Right atrium auricular region (tissue), 2 donors: ENCODE results near the gene PCYOX1L. TPM values are rescaled to one million over a fixed set of nuclear protein-coding genes. Genes with fewer than 3 reads are reported as not detected.

Source experiments
- DNase-seq: peaks from one replicate; pipeline ENCODE4 v3.0.0-alpha.2; 2019; ENCODE audit warnings: low spot score
- H3K27ac ChIP-seq, 2 donors: fragments of 200-600 bp; sonication (generic); 1 replicate in 1 of 2; 2 replicates in 1 of 2; pipeline ENCODE4 v1.5.1; 2016 to 2019
- H3K27me3 ChIP-seq, 2 donors: fragments of 200-600 bp; sonication (generic); one replicate each; pipeline versions ENCODE4 v1.5.1 to v1.6.0; 2017 to 2019
- H3K36me3 ChIP-seq: fragments of 200-600 bp; sonication (generic); one replicate; pipeline ENCODE4 v1.5.1; 2016
- H3K4me1 ChIP-seq, 2 donors: fragments of 200-600 bp; sonication (generic); one replicate each; pipeline versions ENCODE4 v1.5.1 to v1.6.0; 2017 to 2019
- H3K4me3 ChIP-seq, 2 donors: fragments of 200-600 bp; sonication (generic); 1 replicate in 1 of 2; 2 replicates in 1 of 2; pipeline ENCODE4 v1.5.1; 2017 to 2019; ENCODE audit warnings: mild to moderate bottlenecking in 1 of 2, moderate library complexity in 1 of 2
- H3K9me3 ChIP-seq, 2 donors: fragments of 200-600 bp; sonication (generic); one replicate each; pipeline ENCODE4 v1.5.1; 2019
- CTCF ChIP-seq, 2 donors: fragments of 200-600 bp; sonication (generic); IDR thresholded peaks; one replicate each; pipeline ENCODE4 v1.5.1; 2019; ENCODE audit warnings: antibody characterized with exemption in 2 of 2
- total RNA-seq, 2 donors: library from RNA; depleted of rRNA; stranded (reverse); fragments of >200 nt; gene quantifications; one replicate each; pipeline ENCODE4 v1.1.0, GENCODE V29; 2016

The PCYOX1L gene
- total RNA-seq, 2 donors from 2014 or later = 4.0 to 5.6 TPM

- Histone ChIP-seq H3K4me1 (peaks cover 0 to 22% of the 10 kb centered on the region in 2 donors), H3K4me3 (no peak overlapping the region), H3K27me3 (no peaks in the 10 kb centered on the region), H3K27ac (no peak overlapping the region), H3K9me3 (no peaks in the 10 kb centered on the region), H3K36me3 (no peaks in the 10 kb centered on the region)
- no peak for TF ChIP-seq CTCF (IDR thresholded peaks at IDR 0.05)
- DNase-seq = no peak
Measured at GRCh38 chr5:149374801-149375200, 17.0 kb downstream of the PCYOX1L start.

- TF ChIP-seq CTCF (IDR thresholded peaks at IDR 0.05) = no peak
- Histone ChIP-seq H3K27ac (no peak overlapping the region), H3K36me3 (no peaks in the 10 kb centered on the region), H3K9me3 (no peaks in the 10 kb centered on the region), H3K4me3 (no peak overlapping the region), H3K4me1 (peaks cover 0 to 24% of the 10 kb centered on the region in 2 donors), H3K27me3 (no peaks in the 10 kb centered on the region)
- DNase-seq = no peak
Measured at GRCh38 chr5:149375434-149375833, 17.6 kb downstream of the PCYOX1L start.

GRCh38 chr5:149376104-149376503 is 18.3 kb downstream of the PCYOX1L start:
- no peak overlapping the region for H3K27ac ChIP-seq
- no peaks in the 10 kb centered on the region for H3K36me3 ChIP-seq
- no peak overlapping the region for H3K4me3 ChIP-seq
- no peaks in the 10 kb centered on the region for H3K9me3 ChIP-seq
- no peak for DNase-seq
- no peaks in the 10 kb centered on the region for H3K27me3 ChIP-seq
- TF ChIP-seq CTCF (IDR thresholded peaks at IDR 0.05) = no peak
- H3K4me1 ChIP-seq = peaks cover 0 to 27% of the 10 kb centered on the region in 2 donors

GRCh38 chr5:149376711-149377447 is 19.0 kb downstream of the PCYOX1L start:
- H3K4me1 ChIP-seq = peaks cover 0 to 28% of the 10 kb centered on the region in 2 donors
- H3K27me3 ChIP-seq = no peaks in the 10 kb centered on the region
- H3K4me3 ChIP-seq = no peak overlapping the region
- no peak overlapping the region for H3K27ac ChIP-seq
- no peak for TF ChIP-seq CTCF (IDR thresholded peaks at IDR 0.05)
- H3K36me3 ChIP-seq = no peaks in the 10 kb centered on the region
- DNase-seq = no peak
- H3K9me3 ChIP-seq = no peaks in the 10 kb centered on the region

GRCh38 chr5:149378241-149378820 is 20.5 kb downstream of the PCYOX1L start:
- no peak for TF ChIP-seq CTCF (IDR thresholded peaks at IDR 0.05)

More at GRCh38 chr5:149378241-149378820, 20.5 kb downstream of the PCYOX1L start:
- Histone ChIP-seq H3K4me1 (peaks cover 0 to 37% of the 10 kb centered on the region in 2 donors), H3K36me3 (no peaks in the 10 kb centered on the region), H3K27ac (peak overlapping the region; percentile 89 to 93), H3K9me3 (no peaks in the 10 kb centered on the region), H3K4me3 (no peak overlapping the region), H3K27me3 (no peaks in the 10 kb centered on the region)
- no peak for DNase-seq
